Measurements from ENCODE around the gene CCNL1. TPM values are rescaled to one million over a fixed set of nuclear protein-coding genes. Genes with fewer than 3 reads are reported as not detected.
"Not testable (repeated sequence)": the region's sequence is repeated elsewhere in the genome, so short reads cannot be mapped to it uniquely, and the experiment has no call there.

The CCNL1 gene
- total and polyA plus RNA-seq, 2 experiments from 2014 or later, result 125 to 300 TPM

GRCh38 chr3:157162620-157163019, 2.7 kb upstream of the CCNL1 start:
- not testable (repeated sequence) for H3K27ac ChIP-seq; H3K9me3 ChIP-seq (ENCODE audit: low read depth); H3K36me3 ChIP-seq (replicated peaks; ENCODE audit: insufficient read depth, low read depth); H2AFZ ChIP-seq; DNase-seq (ENCODE audit: low spot score); H3K27me3 ChIP-seq; H3K9me2 ChIP-seq (replicated peaks; ENCODE audit: insufficient read depth); H3K4me3 ChIP-seq; H3K4me2 ChIP-seq
- H3K79me2 ChIP-seq, result peaks cover 32% of the 10 kb centered on the region
- peaks cover 21% of the 10 kb centered on the region for H3K4me1 ChIP-seq (ENCODE audit: insufficient read depth)
- WGBS (ENCODE audit: low lambda C conversion rate, missing lambda C conversion rate), result 82% methylated on average over 7 of the region's 7 CpGs
- TF ChIP-seq CTCF (IDR thresholded peaks at IDR 0.05; ENCODE audit: poor library complexity), result peak; percentile 10
- peaks cover 17% of the 10 kb centered on the region for H4K20me1 ChIP-seq (ENCODE audit: insufficient read depth, poor library complexity, severe bottlenecking)

- H3K27me3 ChIP-seq, result no peaks in the 10 kb centered on the region
- H3K27ac ChIP-seq, result peak overlapping the region; percentile 100
- H3K9me3 ChIP-seq (ENCODE audit: low read depth), result no peaks in the 10 kb centered on the region
- peak overlapping the region; percentile 31 for H2AFZ ChIP-seq
- 14% methylated on average over 22 of the region's 22 CpGs for WGBS (ENCODE audit: low lambda C conversion rate, missing lambda C conversion rate)
- peaks cover 35% of the 10 kb centered on the region for H4K20me1 ChIP-seq (ENCODE audit: insufficient read depth, poor library complexity, severe bottlenecking)
- H3K79me2 ChIP-seq, result peaks cover 50% of the 10 kb centered on the region
- H3K36me3 ChIP-seq (replicated peaks; ENCODE audit: insufficient read depth, low read depth), result no peaks in the 10 kb centered on the region
- peaks cover 24% of the 10 kb centered on the region for H3K4me1 ChIP-seq (ENCODE audit: insufficient read depth)
- DNase-seq (ENCODE audit: low spot score), result peak; percentile 95
- H3K4me3 ChIP-seq, result peak overlapping the region; percentile 40
- no peaks in the 10 kb centered on the region for H3K9me2 ChIP-seq (replicated peaks; ENCODE audit: insufficient read depth)
- peak overlapping the region; percentile 82 for H3K4me2 ChIP-seq
- TF ChIP-seq EZH2phosphoT487 (IDR thresholded peaks at IDR 0.05; ENCODE audit: low read depth, severe bottlenecking, unreplicated experiment) (no peak), CTCF (IDR thresholded peaks at IDR 0.05; ENCODE audit: poor library complexity) (no peak), EZH2 (IDR thresholded peaks at IDR 0.05; ENCODE audit: borderline replicate concordance) (no peak)
Observed at GRCh38 chr3:157160658-157161424, 894 bp upstream of the CCNL1 start.

GRCh38 chr3:157159037-157159761, 748 bp downstream of the CCNL1 start:
- Histone ChIP-seq H3K27ac (peak overlapping the region; percentile 100), H3K36me3 (replicated peaks; ENCODE audit: insufficient read depth, low read depth) (no peaks in the 10 kb centered on the region), H3K4me3 (peak overlapping the region; percentile 99), H3K9me2 (replicated peaks; ENCODE audit: insufficient read depth) (no peaks in the 10 kb centered on the region), H2AFZ (peak overlapping the region; percentile 17), H3K27me3 (no peaks in the 10 kb centered on the region), H3K79me2 (peaks cover 66% of the 10 kb centered on the region), H3K9me3 (ENCODE audit: low read depth) (no peaks in the 10 kb centered on the region), H3K4me2 (peak overlapping the region; percentile 83), H3K4me1 (ENCODE audit: insufficient read depth) (peaks cover 34% of the 10 kb centered on the region), H4K20me1 (ENCODE audit: insufficient read depth, poor library complexity, severe bottlenecking) (peaks cover 51% of the 10 kb centered on the region)
- DNase-seq (ENCODE audit: low spot score), result peak; percentile 85
- no peak for TF ChIP-seq EZH2phosphoT487 (IDR thresholded peaks at IDR 0.05; ENCODE audit: low read depth, severe bottlenecking, unreplicated experiment)
- no peak for TF ChIP-seq CTCF (IDR thresholded peaks at IDR 0.05; ENCODE audit: poor library complexity)
- WGBS (ENCODE audit: low lambda C conversion rate, missing lambda C conversion rate), result 3% methylated on average over 22 of the region's 46 CpGs

Measured in hepatocyte (in vitro differentiated cells).